Measurements from ENCODE around the gene ZNF429.
"Not testable (repeated sequence)": the region's sequence is repeated elsewhere in the genome, so short reads cannot be mapped to it uniquely, and the experiment has no call there.

Gene ZNF429

GRCh38 chr19:21519488-21519887 is 14.1 kb downstream of the ZNF429 start:
- DNase-seq = no peak

DNA sequence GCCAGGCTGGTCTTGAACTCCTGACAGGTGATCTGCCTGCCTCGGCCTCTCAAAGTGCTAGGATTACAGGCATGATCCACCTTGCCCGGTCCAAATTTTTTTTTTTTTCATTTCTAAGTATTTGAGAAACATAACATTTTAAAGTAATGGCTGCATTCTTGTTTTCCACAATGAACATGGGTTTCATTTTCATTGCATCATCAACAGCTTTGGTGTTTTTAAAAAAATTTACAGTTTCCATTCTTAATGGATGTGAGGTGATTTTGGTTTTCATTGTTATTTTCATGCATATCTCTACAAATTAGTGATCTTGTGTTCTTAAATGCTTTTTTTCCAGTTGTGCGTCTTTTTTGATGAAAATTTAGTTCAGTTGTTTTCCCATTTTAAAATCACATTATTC is 27.5 kb downstream of the ZNF429 start:
- no peak for DNase-seq

DNA sequence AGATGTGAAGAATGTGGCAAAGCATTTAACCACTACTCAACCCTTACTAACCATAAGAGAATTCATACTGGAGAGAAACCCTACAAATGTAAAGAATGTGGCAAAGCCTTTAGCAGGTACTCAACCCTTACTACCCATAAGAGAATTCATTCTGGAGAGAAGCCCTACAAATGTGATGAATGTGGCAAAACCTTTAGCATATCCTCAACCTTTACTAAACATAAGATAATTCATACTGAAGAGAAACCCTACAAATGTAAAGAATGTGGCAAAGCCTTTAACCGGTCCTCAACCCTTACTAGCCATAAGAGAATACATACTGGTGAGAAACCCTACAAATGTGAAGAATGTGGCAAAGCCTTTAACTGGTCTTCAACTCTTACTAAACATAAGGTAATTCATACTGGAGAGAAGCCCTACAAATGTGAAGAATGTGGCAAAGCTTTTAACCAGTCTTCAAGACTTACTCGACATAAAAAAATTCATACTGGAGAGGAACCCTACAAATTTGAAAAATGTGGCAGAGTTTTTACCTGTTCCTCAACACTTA is 31.4 kb downstream of the ZNF429 start:
- not testable (repeated sequence) for DNase-seq

DNA sequence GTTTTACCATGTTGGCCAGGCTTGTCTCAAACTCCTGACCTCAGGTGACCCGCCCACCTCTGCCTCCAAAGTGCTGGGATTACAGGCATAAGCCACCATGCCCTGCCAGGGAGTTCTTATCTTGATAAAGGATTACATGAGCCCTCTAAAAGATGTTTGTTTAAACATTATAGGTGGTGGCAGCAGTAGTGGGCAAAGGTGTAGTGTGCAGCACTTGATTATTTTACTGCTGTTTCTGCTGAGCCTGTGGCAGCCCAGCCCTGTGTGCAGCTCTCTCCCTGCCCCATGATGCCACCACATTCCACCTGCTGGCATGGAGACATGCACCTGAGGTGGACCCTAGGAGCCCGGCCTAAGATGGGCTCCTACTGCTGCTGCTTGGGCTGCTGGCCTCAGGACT is 54.0 kb downstream of the ZNF429 start:
- DNase-seq = no peak

- DNase-seq = no peak
Observed at GRCh38 chr19:21564406-21564805, 59.0 kb downstream of the ZNF429 start.

GRCh38 chr19:21566073-21566472 is 60.7 kb downstream of the ZNF429 start:
- no peak for DNase-seq

- not testable (repeated sequence) for DNase-seq
Observed at GRCh38 chr19:21567806-21568205, 62.4 kb downstream of the ZNF429 start.

DNA sequence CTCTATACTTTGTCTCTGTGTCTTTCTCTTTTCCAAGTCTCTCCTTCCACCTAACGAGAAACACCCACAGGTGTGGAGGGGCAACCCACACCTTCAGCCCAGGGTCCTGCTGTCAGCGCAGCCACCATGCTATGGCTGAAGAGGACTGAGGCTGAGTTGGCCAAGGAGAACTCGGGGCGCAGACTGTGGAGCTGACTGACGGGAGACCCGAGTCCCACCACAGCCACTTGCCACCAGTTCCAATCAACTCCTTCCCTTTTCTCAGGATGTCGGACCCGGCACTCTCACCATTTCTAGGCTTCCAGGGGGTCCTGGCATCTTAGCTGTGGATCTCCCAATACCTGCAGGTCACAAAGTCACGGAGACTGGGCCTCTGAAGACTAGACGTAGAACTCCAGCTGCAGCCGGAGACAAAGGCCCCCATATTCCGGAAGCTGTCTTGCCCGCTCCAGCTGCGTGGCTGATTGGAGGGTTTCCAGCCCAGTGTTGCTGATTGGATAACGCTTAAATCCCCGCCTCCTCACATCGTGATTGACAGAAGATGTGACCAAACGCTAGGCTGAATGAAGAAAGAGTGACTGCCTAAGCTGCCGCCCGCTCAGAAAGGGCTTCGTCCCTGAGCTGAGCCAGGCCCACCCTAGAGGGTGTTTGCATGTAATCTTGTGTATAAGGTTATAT is 63.6 kb downstream of the ZNF429 start:
- DNase-seq = no peak

DNA sequence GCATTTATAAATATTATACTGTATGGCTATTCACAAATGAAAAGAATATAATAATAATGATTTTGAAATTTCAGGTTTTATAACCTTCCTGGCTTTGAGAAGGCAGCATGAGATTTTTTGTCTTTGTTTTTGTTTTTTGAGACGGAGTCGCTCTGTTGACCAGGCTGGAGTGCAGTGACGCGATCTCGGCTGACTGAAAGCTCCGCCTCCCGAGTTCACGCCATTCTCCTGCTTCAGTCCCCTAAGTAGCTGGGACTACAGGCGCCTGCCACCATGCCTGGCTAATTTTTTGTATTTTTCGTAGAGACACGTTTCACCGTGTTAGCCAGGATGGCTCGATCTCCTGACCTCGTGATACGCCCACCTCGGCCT is 64.1 kb downstream of the ZNF429 start:
- DNase-seq = no peak

DNA sequence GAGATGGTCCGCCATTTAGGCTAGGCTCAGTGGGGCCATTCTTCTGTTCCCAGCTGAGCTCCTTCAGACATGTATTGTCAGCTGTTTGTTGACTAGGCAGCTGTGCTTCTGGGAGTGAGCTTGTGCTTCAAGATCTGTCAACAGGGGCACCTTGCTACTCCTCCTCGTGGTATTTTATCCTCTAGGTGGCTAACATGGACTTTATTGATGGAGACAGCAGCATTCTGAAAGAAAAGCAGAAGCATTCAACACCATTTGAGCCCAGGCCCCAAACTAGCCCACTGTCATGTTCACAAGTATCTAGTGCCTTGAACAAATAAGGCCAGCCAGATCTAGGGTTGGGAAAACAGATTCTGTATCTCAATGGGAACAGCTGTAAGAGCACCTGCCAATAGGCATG is 65.9 kb downstream of the ZNF429 start:
- DNase-seq = no peak

- no peak for DNase-seq
Observed at GRCh38 chr19:21574607-21575006, 69.2 kb downstream of the ZNF429 start.

DNA sequence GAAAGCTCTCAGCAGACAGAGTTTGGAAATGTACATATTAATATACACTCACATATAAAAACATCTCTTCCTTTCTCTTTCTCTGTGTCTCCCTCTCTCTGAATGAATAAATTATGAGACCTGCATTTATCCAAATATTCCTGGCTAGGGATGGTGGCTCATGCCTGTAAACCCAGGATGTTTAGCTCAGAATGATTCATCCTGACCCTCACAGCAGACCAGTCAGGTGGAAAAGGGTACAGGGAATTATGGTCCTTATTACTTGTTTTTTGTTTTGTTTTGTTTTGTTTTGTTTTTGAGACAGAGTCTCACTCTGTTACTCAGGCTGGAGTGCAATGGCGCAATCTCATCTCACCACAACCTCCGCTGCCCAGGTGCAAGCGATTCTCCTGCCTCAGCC is 71.1 kb downstream of the ZNF429 start:
- no peak for DNase-seq

- no peak for DNase-seq
Observed at GRCh38 chr19:21580101-21580500, 74.7 kb downstream of the ZNF429 start.

DNA sequence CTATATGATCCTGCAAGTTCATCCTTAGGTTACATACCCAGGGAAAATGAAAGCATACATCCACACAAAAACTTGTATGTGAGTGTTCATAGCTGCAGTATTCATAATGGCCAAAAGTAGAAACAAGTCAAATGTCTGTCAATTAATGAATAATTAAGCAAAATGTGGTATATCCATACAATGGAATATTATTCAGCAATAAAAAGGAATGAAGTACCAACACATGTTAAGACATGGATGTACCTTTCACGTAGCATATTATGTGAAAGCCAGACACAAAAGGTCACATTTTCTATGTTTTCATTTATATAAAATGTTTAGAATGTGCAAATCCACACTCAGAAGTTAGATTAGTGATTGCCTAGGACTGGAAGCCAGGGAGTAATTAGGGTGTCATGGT is 75.4 kb downstream of the ZNF429 start:
- DNase-seq = no peak

- DNase-seq = no peak
Observed at GRCh38 chr19:21581646-21582240, 76.3 kb downstream of the ZNF429 start.

DNA sequence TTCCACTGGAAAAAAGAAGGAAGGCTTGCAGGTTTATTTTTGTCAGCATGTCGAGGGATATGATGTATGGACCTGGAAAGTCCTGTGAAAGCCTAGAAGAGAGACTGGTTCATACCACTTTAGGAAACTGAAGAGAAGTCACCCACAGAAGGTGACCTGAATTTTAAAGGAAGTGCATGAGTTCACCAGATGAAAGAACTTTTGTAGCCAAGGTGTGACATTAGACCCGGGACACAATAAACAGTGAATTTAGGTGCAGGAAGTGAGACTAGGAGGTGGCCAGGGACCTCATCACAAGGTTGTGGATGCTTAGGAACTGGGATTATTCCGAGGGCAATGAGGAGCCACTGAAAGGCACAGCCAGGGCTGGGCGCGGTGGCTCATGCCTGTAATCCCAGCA is 79.1 kb downstream of the ZNF429 start:
- DNase-seq = no peak

- DNase-seq = no peak
Observed at GRCh38 chr19:21585281-21585890, 80.0 kb downstream of the ZNF429 start.

DNA sequence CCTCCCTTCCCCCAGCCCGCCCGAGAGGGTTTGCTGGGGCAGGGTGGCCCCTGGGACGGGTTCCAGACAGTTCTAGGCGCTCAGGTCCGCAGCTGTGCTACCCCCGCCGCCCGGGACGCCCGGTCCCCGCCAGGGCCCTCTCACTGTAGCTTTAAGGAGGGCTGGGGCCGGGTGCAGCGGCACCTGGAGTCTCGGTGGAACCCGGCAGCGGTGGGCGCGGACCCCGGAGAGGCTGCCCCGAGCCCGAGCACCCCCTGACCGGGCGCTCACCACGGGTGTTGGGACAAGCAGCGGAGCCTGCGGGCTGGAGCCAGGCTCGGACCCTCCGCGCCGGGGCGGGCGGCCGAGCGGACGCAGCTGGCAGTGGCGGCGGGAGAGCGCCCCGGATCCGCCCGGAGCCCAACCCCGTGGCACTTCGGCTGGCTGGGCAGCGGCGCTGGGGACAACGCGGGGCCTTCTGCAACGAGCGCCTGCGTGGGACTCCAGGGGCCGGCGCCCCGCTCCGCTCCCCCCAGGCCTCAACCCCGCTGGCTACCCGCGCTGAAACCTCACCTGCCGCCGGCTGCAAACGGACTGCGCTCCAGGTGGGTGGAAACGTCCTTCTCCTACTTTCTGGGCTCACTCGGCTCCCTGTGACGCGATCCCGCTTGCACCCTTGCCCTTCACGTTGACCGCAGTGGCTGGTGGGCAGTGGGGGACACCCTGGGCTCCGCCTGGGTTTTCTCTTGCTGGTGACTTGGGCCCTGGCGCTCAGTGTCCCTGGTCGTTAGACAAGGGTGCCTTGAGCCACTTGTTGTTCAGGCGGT is 81.1 kb downstream of the ZNF429 start:
- no peak for DNase-seq

GRCh38 chr19:21587117-21587461 is 81.7 kb downstream of the ZNF429 start:
- no peak for DNase-seq

DNA sequence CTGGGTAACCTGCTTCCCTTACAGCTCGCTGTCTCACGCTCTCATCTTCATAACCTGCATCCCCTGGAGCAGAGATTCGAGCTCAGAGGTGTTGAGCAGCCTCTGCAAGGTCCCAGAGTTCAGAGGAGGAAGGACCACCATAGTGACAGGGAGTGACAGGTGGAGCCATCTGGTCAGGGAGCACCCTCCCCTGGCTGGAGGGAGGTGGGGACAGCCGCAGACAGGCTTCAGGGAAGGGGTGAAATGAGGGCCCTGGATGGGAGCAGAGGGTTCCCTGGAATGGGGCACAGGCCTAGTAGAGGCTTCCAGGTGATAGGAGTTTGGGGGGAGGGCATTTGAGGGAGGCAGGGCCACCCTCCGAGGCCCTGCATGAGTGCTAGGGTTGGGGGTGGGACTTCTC is 82.1 kb downstream of the ZNF429 start:
- no peak for DNase-seq

GRCh38 chr19:21588065-21588601 is 82.7 kb downstream of the ZNF429 start:
- DNase-seq = no peak

DNA sequence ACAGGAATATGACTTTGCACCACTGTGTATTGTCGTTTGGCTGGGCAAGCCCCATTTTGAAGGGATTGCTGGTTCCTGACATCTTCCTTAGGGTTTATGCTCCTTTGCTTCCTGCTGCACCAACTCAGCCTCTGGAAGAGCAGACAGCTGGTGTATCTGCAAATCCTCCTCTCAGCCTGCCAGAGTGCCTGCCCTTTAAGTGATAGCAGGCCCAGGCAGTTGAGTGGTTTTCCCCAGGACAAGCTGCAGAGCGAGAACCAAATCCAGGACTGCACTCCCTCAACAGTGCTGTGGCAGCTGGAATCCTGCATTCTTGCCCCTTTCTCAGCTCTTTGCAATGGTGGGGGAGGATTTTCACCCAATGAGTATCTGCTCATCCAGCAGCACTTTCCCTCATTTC is 85.5 kb downstream of the ZNF429 start:
- no peak for DNase-seq

GRCh38 chr19:21593008-21593481 is 87.6 kb downstream of the ZNF429 start:
- DNase-seq = no peak

All from NCI-H187 treated with DMSO at 0.1 percent for 48 hours (cell line).